MCF 10A (cell line): ENCODE measurements around the gene RNF187. TPM values are rescaled to one million over a fixed set of nuclear protein-coding genes. Genes with fewer than 3 reads are reported as not detected.
A peak's percentile ranks its signal among the peaks of the same experiment; 100 is the strongest.

Experiments
- BruUV-seq: library from RNA; stranded (reverse); fragments of 400-500 nt; replicated peaks from 2 replicates; lab custom pipeline; 2021; lab: Mats Ljungman, UMichigan
- CTCF ChIA-PET: fragments of 300-600 bp; sonication (Branson Sonifier 250); formaldehyde crosslinking; extraction: SDS; loops from one replicate; lab custom pipeline; 2021; ENCODE audit warnings: antibody characterized with exemption, inconsistent platforms; lab: Yijun Ruan, JAX
- POLR2A ChIA-PET: fragments of 300-600, 350-650 bp; sonication (Branson Sonifier 250); formaldehyde crosslinking; extraction: SDS; loops from one replicate; lab custom pipeline; 2020; ENCODE audit warnings: antibody characterized with exemption, inconsistent platforms; lab: Yijun Ruan, JAX
- DNase-seq: peaks from one replicate; pipeline ENCODE4 v3.0.0-alpha.2; 2018; ENCODE audit not compliant: unreplicated experiment
- H3K27ac Mint-ChIP-seq: one replicate; pipeline ENCODE4 v1.8.0; 2022; ENCODE audit warnings: mild to moderate bottlenecking, low read depth, mixed read lengths; ENCODE audit not compliant: unreplicated experiment
- H3K27me3 Mint-ChIP-seq: one replicate; pipeline ENCODE4 v1.8.0; 2022; ENCODE audit warnings: mixed read lengths; ENCODE audit not compliant: insufficient read depth, unreplicated experiment
- H3K36me3 Mint-ChIP-seq: one replicate; pipeline ENCODE4 v1.8.0; 2022; ENCODE audit warnings: mild to moderate bottlenecking, moderate library complexity, mixed read lengths; ENCODE audit not compliant: insufficient read depth, unreplicated experiment
- H3K4me1 Mint-ChIP-seq: one replicate; pipeline ENCODE4 v1.8.0; 2022; ENCODE audit warnings: mixed read lengths; ENCODE audit not compliant: insufficient read depth, unreplicated experiment
- H3K4me3 Mint-ChIP-seq: one replicate; pipeline ENCODE4 v1.8.0; 2022; ENCODE audit warnings: mild to moderate bottlenecking, moderate library complexity, mixed read lengths; ENCODE audit not compliant: unreplicated experiment
- H3K9me3 Mint-ChIP-seq: one replicate; pipeline ENCODE4 v1.8.0; 2022; ENCODE audit warnings: mixed read lengths; ENCODE audit not compliant: unreplicated experiment
- intact Hi-C: fragments of 100-400 bp; cut with micrococcal nuclease; formaldehyde crosslinking; loops from 2 replicates; pipeline ENCODE4 v1.14.1; 2022
- total RNA-seq: library from RNA; stranded (reverse); gene quantifications from 2 replicates; pipeline ENCODE4 v1.2.3, GENCODE V29; 2022
- TF ChIP-seq, protein P1 (sequence below): fragments of 200-600 bp; IDR thresholded peaks from one replicate; pipeline ENCODE4 v1.8.0; 2022; ENCODE audit warnings: antibody characterized with exemption, mild to moderate bottlenecking; ENCODE audit not compliant: unreplicated experiment

The RNF187 gene
- total RNA-seq, 1 experiment from 2014 or later = 167 TPM

DNA sequence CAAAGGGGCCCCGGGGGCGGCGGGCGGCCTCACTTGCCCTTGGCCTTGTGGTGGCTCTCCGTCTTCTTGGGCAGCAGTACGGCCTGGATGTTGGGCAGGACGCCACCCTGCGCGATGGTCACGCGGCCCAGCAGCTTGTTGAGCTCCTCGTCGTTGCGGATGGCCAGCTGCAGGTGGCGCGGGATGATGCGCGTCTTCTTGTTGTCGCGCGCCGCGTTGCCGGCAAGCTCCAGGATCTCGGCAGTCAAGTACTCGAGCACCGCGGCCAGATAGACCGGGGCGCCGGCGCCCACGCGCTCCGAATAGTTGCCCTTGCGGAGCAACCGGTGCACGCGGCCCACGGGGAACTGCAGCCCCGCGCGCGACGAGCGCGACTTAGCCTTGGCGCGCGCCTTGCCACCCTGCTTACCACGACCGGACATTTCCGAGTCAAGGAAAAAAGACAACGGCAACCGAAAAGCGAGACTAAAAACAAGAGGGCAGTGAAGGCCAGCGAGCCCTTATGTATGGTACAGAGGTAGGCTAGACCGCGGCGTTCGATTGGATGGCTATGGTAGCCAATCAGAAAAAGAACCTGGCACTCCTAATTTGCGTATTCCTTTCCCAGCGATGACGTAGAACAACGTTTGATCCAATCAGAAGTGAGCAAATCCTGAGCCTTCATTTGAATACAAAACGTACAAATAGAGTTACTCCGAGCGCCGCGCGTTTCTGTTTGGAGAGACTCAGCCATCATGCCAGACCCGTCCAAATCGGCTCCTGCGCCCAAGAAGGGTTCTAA is 29.6 kb upstream of the RNF187 start:
- H3K27ac Mint-ChIP-seq = peak overlapping the region; percentile 98
- ChIA-PET POLR2A (interaction anchor here (0.7 to 8.2 kb wide), 42 partner anchors 9 to 1051 kb away, joined by 3 to 182 read pairs (median 4); partner anchors contain the start of genes ARF1, GUK1, IBA57 and MRPL55), CTCF (interaction anchor here (0.5 to 5.2 kb wide), 20 partner anchors 14 to 1143 kb away, joined by 3 to 30 read pairs (median 3); partner anchors contain the start of gene TRIM11)
- BruUV-seq = TSS peak; percentile 79
- peak; percentile 100 for DNase-seq
- no peaks in the 10 kb centered on the region for H3K27me3 Mint-ChIP-seq
- peak overlapping the region; percentile 97 for H3K4me3 Mint-ChIP-seq
- TF ChIP-seq, protein P1, sequence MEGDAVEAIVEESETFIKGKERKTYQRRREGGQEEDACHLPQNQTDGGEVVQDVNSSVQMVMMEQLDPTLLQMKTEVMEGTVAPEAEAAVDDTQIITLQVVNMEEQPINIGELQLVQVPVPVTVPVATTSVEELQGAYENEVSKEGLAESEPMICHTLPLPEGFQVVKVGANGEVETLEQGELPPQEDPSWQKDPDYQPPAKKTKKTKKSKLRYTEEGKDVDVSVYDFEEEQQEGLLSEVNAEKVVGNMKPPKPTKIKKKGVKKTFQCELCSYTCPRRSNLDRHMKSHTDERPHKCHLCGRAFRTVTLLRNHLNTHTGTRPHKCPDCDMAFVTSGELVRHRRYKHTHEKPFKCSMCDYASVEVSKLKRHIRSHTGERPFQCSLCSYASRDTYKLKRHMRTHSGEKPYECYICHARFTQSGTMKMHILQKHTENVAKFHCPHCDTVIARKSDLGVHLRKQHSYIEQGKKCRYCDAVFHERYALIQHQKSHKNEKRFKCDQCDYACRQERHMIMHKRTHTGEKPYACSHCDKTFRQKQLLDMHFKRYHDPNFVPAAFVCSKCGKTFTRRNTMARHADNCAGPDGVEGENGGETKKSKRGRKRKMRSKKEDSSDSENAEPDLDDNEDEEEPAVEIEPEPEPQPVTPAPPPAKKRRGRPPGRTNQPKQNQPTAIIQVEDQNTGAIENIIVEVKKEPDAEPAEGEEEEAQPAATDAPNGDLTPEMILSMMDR = peak; percentile 52
- no peaks in the 10 kb centered on the region for H3K9me3 Mint-ChIP-seq
- intact Hi-C loops = loop anchor here (1.0 to 5.0 kb wide), 12 partner anchors 30 to 977 kb away; partner anchors contain the start of gene RNF187
- peaks cover 41% of the 10 kb centered on the region for H3K36me3 Mint-ChIP-seq
- peaks cover 35% of the 10 kb centered on the region for H3K4me1 Mint-ChIP-seq

DNA sequence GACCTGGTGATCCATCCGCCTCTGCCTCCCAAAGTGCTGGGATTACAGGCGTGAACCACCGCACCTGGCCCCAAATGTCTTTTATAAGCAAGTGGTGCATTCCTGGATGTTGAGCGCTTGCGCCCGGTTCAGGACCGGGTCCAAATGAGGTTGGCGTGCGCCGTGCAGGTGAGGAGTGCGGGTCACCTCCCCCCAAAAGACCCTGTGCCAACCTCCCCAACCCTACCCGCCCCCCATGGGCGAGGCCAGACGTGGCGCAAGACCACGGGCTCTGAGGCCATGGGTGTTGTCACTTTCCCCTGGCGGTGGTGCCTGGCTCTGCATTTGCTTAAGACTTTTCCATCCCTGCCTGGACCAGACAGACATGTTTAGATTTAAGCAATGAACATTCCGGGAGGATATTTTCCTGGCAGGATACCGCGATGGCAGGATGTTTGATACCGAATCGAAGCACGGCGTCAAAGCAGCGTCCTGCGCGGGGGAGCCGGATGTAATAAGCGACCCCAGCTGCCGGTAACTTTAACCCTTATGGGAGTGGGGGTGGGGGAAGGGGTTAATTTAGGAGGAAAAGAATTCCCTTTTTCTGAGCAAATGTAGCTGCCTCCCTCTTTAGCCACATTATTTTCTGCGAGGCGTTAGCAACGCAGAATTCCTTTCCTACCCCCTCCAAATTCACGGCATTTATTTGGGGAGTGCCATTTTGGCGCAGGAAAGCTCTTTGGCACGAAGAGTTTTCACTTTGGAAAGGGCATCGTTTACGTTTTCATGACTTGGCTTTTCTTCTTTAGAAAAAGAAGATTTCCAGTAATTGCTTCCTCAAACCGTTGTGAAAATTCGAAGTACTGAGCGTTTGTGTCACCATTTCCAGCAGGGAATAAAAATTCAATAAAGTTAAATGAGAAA is 27.8 kb upstream of the RNF187 start:
- Mint-ChIP-seq H3K4me1 (peaks cover 23% of the 10 kb centered on the region), H3K27me3 (peaks cover 3% of the 10 kb centered on the region), H3K27ac (peak overlapping the region; percentile 98), H3K36me3 (peaks cover 35% of the 10 kb centered on the region), H3K4me3 (peak overlapping the region; percentile 97), H3K9me3 (no peaks in the 10 kb centered on the region)
- CTCF ChIA-PET = interaction anchor here (0.5 to 5.2 kb wide), 26 partner anchors 10 to 1948 kb away, joined by 3 to 30 read pairs (median 3); partner anchors contain the start of gene TRIM11
- DNase-seq = peak; percentile 93
- TF ChIP-seq, protein P1 = peak; percentile 98
- no TSS peak for BruUV-seq
- POLR2A ChIA-PET = interaction anchor here (0.6 to 8.2 kb wide), 21 partner anchors 10 to 1487 kb away, joined by 3 to 182 read pairs (median 5); partner anchors contain the start of genes ARF1, GUK1, IBA57 and RNF187
- intact Hi-C loops = loop anchor here (2.0 to 5.0 kb wide), 2 partner anchors 231 to 462 kb away; no protein-coding TSS in a partner anchor

DNA sequence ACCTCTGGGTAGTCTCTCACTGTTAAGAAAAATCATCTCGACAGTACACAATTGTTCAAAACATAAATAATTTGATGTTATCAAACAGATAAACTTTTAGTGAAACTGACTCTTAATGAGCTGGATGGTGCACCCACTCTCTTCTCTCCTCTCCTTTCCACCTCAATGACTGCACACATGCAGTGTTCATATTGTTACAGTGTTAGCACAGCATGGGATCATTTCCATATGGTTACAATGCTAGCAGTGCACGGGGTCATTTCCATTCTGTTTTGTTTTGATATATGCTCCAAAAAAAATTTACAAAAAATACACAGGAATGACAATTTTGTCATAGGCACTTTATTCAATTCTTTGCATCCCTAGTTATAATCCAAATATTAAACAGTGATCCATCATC is 26.4 kb upstream of the RNF187 start:
- no TSS peak for BruUV-seq
- ChIA-PET CTCF (interaction anchor here (0.7 kb wide), 1 partner anchor 16 kb away, joined by 3 read pairs; no protein-coding TSS in a partner anchor), POLR2A (interaction anchor here (0.7 to 8.2 kb wide), 5 partner anchors 12 to 308 kb away, joined by 3 to 182 read pairs (median 4); partner anchors contain the start of genes IBA57, RNF187 and TRIM11)
- no peak for DNase-seq
- Mint-ChIP-seq H3K4me1 (peaks cover 20% of the 10 kb centered on the region), H3K27me3 (peaks cover 18% of the 10 kb centered on the region), H3K9me3 (no peaks in the 10 kb centered on the region), H3K27ac (peak overlapping the region; percentile 7), H3K4me3 (peak overlapping the region; percentile 27), H3K36me3 (peaks cover 25% of the 10 kb centered on the region)
- TF ChIP-seq, protein P1 = no peak
- intact Hi-C loops = no loop called here
